Epidermal melanocyte (primary cell): ENCODE data around the gene DRD1.

Experiments
- DNase-seq: peaks from one replicate; pipeline ENCODE4 v3.0.0; 2011; ENCODE audit warnings: low spot score; ENCODE audit not compliant: insufficient read length

Gene DRD1

GRCh38 chr5:175444060-175444904 lies at the start of gene DRD1:
Gene DRD1, minus strand, starts transcription at chr5:175444182. Its CDS starts 1,083 bp downstream, at chr5:175443099.
- no peak for DNase-seq

GRCh38 chr5:175493726-175494125 lies 49.7 kb upstream of the DRD1 start:
- DNase-seq, result no peak

GRCh38 chr5:175493260-175493659 lies 49.3 kb upstream of the DRD1 start:
- no peak for DNase-seq

- no peak for DNase-seq
Observed at GRCh38 chr5:175491223-175491622, 47.2 kb upstream of the DRD1 start.

GRCh38 chr5:175489693-175490443 lies 45.9 kb upstream of the DRD1 start:
- DNase-seq, result no peak

- DNase-seq, result no peak
Observed at GRCh38 chr5:175487514-175488222, 43.7 kb upstream of the DRD1 start.

GRCh38 chr5:175485631-175486030 lies 41.6 kb upstream of the DRD1 start:
- no peak for DNase-seq

GRCh38 chr5:175484829-175485228 lies 40.8 kb upstream of the DRD1 start:
- DNase-seq, result no peak

- no peak for DNase-seq
Observed at GRCh38 chr5:175484322-175484721, 40.3 kb upstream of the DRD1 start.

- no peak for DNase-seq
Observed at GRCh38 chr5:175483337-175483736, 39.4 kb upstream of the DRD1 start.

GRCh38 chr5:175479125-175479881 lies 35.3 kb upstream of the DRD1 start:
- no peak for DNase-seq

- DNase-seq, result peak; percentile 86
Observed at GRCh38 chr5:175478384-175479124, 34.6 kb upstream of the DRD1 start, which contains the start of gene SFXN1. Gene SFXN1, plus strand, starts transcription at chr5:175478560. Its CDS starts 13,544 bp downstream, at chr5:175492104.

- DNase-seq, result no peak
Observed at GRCh38 chr5:175478008-175478383, 34.0 kb upstream of the DRD1 start.

- no peak for DNase-seq
Observed at GRCh38 chr5:175477440-175477839, 33.5 kb upstream of the DRD1 start.

GRCh38 chr5:175475248-175475647 lies 31.3 kb upstream of the DRD1 start:
- no peak for DNase-seq

GRCh38 chr5:175472378-175472777 lies 28.4 kb upstream of the DRD1 start:
- no peak for DNase-seq

- DNase-seq, result no peak
Observed at GRCh38 chr5:175471628-175472027, 27.6 kb upstream of the DRD1 start.

GRCh38 chr5:175471196-175471595 lies 27.2 kb upstream of the DRD1 start:
- DNase-seq, result no peak

GRCh38 chr5:175470781-175471180 lies 26.8 kb upstream of the DRD1 start:
- peak; percentile 73 for DNase-seq

GRCh38 chr5:175469916-175470315 lies 25.9 kb upstream of the DRD1 start:
- DNase-seq, result no peak
